ENCODE measurements around the gene AMOTL1. TPM values are rescaled to one million over a fixed set of nuclear protein-coding genes. Genes with fewer than 3 reads are reported as not detected.
A peak's percentile ranks its signal among the peaks of the same experiment; 100 is the strongest.

The AMOTL1 gene
- total RNA-seq, 1 donor from 2014 or later = 35.9 TPM

DNA sequence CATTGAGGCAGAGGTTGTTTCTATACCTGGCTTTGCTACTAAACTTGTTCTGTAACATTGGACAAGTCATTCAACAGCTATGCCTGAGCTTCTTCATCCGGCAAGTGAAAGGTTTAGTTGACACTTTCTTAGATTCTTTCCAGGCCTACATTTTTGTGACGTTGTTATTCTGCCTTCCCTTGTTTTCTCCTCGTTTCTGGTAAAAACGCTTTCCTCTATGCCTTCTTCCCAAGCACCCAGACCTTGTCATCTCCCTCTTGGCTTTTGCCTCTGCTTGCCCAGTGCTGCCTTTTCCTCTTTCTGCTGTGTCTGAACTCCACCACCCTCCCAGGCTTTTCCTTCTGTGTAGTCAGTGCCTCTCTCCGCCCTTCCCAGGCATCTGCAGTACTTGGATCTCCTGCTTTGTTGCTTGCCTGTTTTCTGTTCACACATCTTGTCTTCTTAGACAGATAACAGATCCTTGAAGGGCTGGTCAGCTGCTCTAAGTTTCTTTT lies 1.4 kb upstream of the AMOTL1 start:
- DNase-seq (ENCODE audit: low spot score) = no peak
- Mint-ChIP-seq H3K27me3 (ENCODE audit: unreplicated experiment) (peaks cover 7% of the 10 kb centered on the region), H3K27ac (ENCODE audit: unreplicated experiment) (no peak overlapping the region), H3K4me1 (ENCODE audit: unreplicated experiment) (peaks cover 22% of the 10 kb centered on the region), H3K36me3 (ENCODE audit: low read depth, unreplicated experiment) (peaks cover 7% of the 10 kb centered on the region), H3K9me3 (ENCODE audit: unreplicated experiment) (no peaks in the 10 kb centered on the region), H3K4me3 (ENCODE audit: unreplicated experiment) (no peak overlapping the region)
- TF ChIP-seq, protein P1, sequence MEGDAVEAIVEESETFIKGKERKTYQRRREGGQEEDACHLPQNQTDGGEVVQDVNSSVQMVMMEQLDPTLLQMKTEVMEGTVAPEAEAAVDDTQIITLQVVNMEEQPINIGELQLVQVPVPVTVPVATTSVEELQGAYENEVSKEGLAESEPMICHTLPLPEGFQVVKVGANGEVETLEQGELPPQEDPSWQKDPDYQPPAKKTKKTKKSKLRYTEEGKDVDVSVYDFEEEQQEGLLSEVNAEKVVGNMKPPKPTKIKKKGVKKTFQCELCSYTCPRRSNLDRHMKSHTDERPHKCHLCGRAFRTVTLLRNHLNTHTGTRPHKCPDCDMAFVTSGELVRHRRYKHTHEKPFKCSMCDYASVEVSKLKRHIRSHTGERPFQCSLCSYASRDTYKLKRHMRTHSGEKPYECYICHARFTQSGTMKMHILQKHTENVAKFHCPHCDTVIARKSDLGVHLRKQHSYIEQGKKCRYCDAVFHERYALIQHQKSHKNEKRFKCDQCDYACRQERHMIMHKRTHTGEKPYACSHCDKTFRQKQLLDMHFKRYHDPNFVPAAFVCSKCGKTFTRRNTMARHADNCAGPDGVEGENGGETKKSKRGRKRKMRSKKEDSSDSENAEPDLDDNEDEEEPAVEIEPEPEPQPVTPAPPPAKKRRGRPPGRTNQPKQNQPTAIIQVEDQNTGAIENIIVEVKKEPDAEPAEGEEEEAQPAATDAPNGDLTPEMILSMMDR (IDR thresholded peaks at IDR 0.05; ENCODE audit: unreplicated experiment) = no peak

DNA sequence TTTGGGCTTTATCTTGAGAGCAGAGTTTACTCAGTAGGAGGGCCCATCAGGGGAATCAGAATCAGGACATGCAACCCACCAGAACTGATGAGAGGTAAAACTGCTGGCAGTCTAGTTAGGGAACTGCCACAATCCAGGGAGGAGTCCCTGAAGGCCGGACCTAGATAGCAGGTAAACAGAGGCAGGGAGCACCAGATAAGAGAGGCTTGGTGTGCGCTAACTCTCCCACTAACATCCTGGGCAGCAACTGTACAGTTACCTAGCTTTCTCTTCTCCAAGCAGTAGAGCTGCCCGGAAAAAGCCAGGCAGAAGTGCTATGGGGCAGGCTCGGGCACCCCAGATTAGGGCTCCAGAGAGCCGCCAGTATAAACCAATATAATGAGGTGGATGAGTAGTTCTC lies 865 bp upstream of the AMOTL1 start:
- no peaks in the 10 kb centered on the region for H3K9me3 Mint-ChIP-seq (ENCODE audit: unreplicated experiment)

DNA sequence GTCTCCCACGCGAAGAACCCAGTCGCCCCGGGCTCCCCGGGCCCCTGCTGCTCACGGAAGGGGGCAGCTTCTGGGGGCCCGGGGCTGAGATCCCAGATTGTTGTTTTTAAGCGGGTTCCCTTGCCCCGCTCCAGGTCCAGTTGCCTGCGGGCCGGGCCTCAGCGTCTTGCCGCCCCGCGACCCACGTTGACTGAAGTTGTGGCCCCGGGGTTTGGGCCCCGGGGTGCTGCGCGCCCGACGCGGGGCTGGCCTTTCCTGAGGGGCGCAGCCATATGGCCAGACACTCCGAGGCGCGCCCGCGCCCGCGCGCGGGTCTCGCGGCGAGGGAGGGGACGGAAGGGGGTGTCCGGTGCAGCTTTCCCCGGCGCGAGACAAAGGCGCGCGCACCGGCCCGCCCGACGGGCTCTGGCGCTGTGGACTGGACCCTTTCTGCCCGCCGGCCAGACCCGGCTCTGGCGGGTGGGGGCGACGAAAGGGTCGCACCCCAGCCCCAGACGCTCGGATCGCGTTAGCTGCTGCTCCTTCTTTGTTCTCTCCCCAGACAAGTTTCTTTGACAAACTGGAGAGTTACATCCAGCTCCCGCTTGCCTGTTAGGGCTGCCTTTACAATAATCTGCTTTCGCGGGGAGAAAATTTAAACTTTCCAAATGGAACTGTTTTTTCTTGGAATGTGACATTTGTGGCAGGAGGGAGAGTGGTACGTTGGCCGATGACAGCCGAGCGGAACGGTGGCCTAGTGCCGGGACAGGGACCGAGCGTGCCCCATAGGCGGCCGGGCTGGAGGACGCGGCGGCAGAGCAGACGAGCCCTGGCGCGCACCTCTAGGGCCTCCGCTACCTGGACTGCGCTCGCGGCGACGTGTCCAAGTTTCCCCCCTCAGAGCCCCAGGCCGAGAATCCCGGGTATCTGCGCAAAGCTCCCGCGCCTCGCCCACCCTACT lies 716 bp downstream of the AMOTL1 start:
- peak; percentile 57 for DNase-seq (ENCODE audit: low spot score)
- TF ChIP-seq, protein P1 (IDR thresholded peaks at IDR 0.05; ENCODE audit: unreplicated experiment) = no peak
- peak overlapping the region; percentile 97 for H3K4me3 Mint-ChIP-seq (ENCODE audit: unreplicated experiment)
- no peaks in the 10 kb centered on the region for H3K9me3 Mint-ChIP-seq (ENCODE audit: unreplicated experiment)
- H3K27me3 Mint-ChIP-seq (ENCODE audit: unreplicated experiment) = peaks cover 7% of the 10 kb centered on the region
- peaks cover 7% of the 10 kb centered on the region for H3K36me3 Mint-ChIP-seq (ENCODE audit: low read depth, unreplicated experiment)
- H3K4me1 Mint-ChIP-seq (ENCODE audit: unreplicated experiment) = peaks cover 26% of the 10 kb centered on the region
- H3K27ac Mint-ChIP-seq (ENCODE audit: unreplicated experiment) = peak overlapping the region; percentile 78

More for the DNA sequence above, 865 bp upstream of the AMOTL1 start:
- Mint-ChIP-seq H3K27me3 (ENCODE audit: unreplicated experiment) (peaks cover 7% of the 10 kb centered on the region), H3K36me3 (ENCODE audit: low read depth, unreplicated experiment) (peaks cover 7% of the 10 kb centered on the region), H3K4me3 (ENCODE audit: unreplicated experiment) (peak overlapping the region; percentile 91), H3K4me1 (ENCODE audit: unreplicated experiment) (peaks cover 22% of the 10 kb centered on the region), H3K27ac (ENCODE audit: unreplicated experiment) (peak overlapping the region; percentile 83)
- TF ChIP-seq, protein P1 (IDR thresholded peaks at IDR 0.05; ENCODE audit: unreplicated experiment) = no peak
- no peak for DNase-seq (ENCODE audit: low spot score)

DNA sequence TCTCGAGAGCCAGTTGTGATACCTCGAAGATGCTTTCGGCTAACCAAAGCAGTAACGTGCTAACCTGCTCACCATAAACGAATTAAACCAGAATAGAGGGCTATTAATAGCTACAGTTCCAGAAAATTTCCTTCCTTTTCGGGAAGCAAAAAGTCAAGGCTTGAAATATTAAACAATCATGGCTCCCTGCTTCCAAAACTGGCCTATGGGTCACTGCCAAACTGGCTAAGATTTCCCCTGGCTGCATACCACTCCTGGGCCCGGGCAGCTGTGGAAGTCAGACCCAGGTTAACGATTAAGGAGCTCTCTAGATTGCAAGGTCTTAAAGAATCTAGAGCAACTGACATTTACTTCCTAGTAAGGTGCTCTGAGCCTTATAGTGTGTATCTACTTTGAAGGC lies 1.7 kb downstream of the AMOTL1 start:
- TF ChIP-seq, protein P1 (IDR thresholded peaks at IDR 0.05; ENCODE audit: unreplicated experiment) = no peak
- H3K27ac Mint-ChIP-seq (ENCODE audit: unreplicated experiment) = peak overlapping the region; percentile 78
- peaks cover 26% of the 10 kb centered on the region for H3K4me1 Mint-ChIP-seq (ENCODE audit: unreplicated experiment)
- no peak for DNase-seq (ENCODE audit: low spot score)
- peak overlapping the region; percentile 97 for H3K4me3 Mint-ChIP-seq (ENCODE audit: unreplicated experiment)
- H3K9me3 Mint-ChIP-seq (ENCODE audit: unreplicated experiment) = no peaks in the 10 kb centered on the region
- peaks cover 7% of the 10 kb centered on the region for H3K36me3 Mint-ChIP-seq (ENCODE audit: low read depth, unreplicated experiment)
- H3K27me3 Mint-ChIP-seq (ENCODE audit: unreplicated experiment) = peaks cover 7% of the 10 kb centered on the region
